ENCODE data around the gene PLEKHG2. TPM values are rescaled to one million over a fixed set of nuclear protein-coding genes. Genes with fewer than 3 reads are reported as not detected.

Gene PLEKHG2
- total RNA-seq, 1 donor from 2014 or later: 172 TPM

- peaks cover 23% of the 10 kb centered on the region for H3K4me1 Mint-ChIP-seq
- H3K27ac Mint-ChIP-seq: peak overlapping the region; percentile 56
- peak overlapping the region; percentile 100 for H3K4me3 Mint-ChIP-seq
- no peak for DNase-seq (ENCODE audit: low spot score in 2 of 2, unreplicated experiment in 2 of 2)
- no peak for TF ChIP-seq CTCF (IDR thresholded peaks at IDR 0.05; ENCODE audit: unreplicated experiment)
- H3K27me3 Mint-ChIP-seq (ENCODE audit: low read depth): no peaks in the 10 kb centered on the region
- no peaks in the 10 kb centered on the region for H3K9me3 Mint-ChIP-seq
- peaks cover 16% of the 10 kb centered on the region for H3K36me3 Mint-ChIP-seq
Observed at GRCh38 chr19:39434123-39435076, 21.9 kb downstream of the PLEKHG2 start.

DNA sequence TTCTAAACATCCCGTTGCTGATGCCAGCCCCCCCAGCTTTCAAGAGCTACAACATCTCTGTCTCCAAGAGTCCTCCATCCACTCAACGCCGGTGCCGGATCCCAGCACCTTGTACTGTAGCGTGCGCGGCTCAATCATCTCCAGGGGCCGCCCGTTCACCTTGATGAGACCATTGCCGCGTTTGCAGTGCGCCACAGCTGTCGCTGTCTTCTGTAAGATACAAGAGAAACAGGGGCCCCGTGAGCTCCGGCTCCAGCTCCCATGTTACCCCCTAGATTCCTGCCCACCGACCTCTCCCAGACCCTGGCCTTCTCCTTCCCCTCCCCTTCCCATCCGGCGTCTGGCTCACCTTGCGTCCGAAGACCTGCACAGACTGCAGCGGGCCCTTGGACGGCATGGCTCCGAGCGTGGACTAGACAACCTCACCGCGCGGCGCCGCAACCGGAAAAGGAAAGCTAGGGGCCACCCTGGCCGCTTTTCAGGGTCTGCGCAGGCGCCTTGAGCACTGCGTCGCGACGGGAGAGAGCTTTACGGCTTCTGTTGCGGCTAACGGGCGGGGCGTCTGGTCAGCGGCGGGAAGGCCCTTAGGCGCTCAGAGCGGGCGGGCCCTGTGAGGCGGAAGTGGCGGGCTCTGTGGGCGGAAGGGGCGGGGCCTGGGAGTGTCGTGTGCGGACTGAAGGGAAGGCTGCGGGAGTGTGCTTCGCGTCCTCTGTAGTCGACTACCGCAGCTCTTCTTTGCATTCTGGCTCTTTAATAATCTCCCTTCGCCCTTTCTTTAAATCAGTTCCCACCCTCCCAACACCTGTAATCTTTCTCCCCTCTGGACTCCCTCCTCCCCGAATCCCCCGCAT lies 23.3 kb downstream of the PLEKHG2 start, which contains the start of gene RPS16:
TSS of gene RPS16 (minus strand) at position 451 of the 851 bp plus-strand sequence. CDS start at position 397, 54 bp downstream.
- Mint-ChIP-seq H3K27me3 (ENCODE audit: low read depth) (no peaks in the 10 kb centered on the region), H3K4me1 (peaks cover 23% of the 10 kb centered on the region), H3K27ac (peak within 1 kb of the TSS; percentile 99), H3K4me3 (peak within 1 kb of the TSS; percentile 100), H3K9me3 (no peaks in the 10 kb centered on the region), H3K36me3 (peaks cover 16% of the 10 kb centered on the region)
- peak; percentile 98 to 99 for DNase-seq (ENCODE audit: low spot score in 2 of 2, unreplicated experiment in 2 of 2)
- no peak for TF ChIP-seq CTCF (IDR thresholded peaks at IDR 0.05; ENCODE audit: unreplicated experiment)

DNA sequence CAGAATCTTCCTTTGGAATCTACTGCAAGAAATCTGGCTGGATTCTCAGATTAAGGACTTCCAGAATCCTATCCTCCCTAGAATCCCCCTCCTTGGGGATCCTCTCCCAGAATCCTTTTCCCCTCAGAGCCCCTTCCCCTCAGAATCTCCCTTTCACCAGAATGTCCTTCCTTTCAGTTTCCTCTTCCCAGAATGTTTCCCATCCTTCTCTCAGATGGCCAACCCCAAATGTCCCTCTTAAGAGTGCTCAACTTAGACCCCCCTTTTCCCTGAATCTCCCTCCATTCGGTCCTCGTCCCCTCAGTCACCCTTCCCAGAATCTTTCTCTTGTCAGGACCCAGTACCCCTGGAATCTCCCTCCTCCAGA lies 23.9 kb downstream of the PLEKHG2 start:
- peak overlapping the region; percentile 100 for H3K4me3 Mint-ChIP-seq
- no peaks in the 10 kb centered on the region for H3K27me3 Mint-ChIP-seq (ENCODE audit: low read depth)
- H3K27ac Mint-ChIP-seq: peak overlapping the region; percentile 99
- no peaks in the 10 kb centered on the region for H3K9me3 Mint-ChIP-seq
- TF ChIP-seq CTCF (IDR thresholded peaks at IDR 0.05; ENCODE audit: unreplicated experiment): no peak
- DNase-seq (ENCODE audit: low spot score in 2 of 2, unreplicated experiment in 2 of 2): no peak
- H3K4me1 Mint-ChIP-seq: peaks cover 23% of the 10 kb centered on the region
- peaks cover 16% of the 10 kb centered on the region for H3K36me3 Mint-ChIP-seq

DNA sequence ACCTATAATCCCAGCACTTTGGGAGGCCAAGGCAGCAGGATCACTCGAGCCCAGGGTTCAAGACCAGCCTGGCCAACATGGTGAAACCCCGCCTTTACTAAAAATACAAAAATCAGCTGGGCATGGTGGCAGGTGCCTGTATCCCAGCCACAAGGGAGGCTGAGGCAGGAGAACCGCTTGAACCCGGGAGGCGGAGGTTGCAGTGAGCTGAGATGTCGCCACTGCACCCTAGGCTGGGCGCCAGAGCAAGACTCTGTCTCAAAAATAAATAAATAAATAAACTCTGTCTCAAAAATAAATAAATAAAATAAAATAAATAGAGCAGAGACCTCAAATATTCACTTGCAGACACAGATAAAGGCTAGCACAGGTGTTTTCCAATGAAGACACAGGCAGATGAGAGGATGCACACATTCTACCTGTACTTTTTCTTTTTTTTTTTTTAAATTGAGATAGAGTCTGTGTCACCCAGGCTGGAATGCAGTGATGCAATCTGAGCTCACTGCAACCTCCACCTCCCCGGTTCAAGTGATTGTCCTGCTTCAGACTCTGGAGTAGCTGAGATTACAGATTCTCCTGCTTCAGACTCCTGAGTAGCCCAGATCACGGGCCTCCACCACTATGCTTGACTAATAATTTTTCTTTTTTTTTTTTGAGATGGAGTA lies 25.9 kb downstream of the PLEKHG2 start:
- Mint-ChIP-seq H3K4me1 (peaks cover 23% of the 10 kb centered on the region), H3K36me3 (peaks cover 8% of the 10 kb centered on the region), H3K27ac (no peak overlapping the region), H3K4me3 (no peak overlapping the region), H3K9me3 (no peaks in the 10 kb centered on the region), H3K27me3 (ENCODE audit: low read depth) (no peaks in the 10 kb centered on the region)
- TF ChIP-seq CTCF (IDR thresholded peaks at IDR 0.05; ENCODE audit: unreplicated experiment): no peak
- DNase-seq (ENCODE audit: low spot score in 2 of 2, unreplicated experiment in 2 of 2): no peak

DNA sequence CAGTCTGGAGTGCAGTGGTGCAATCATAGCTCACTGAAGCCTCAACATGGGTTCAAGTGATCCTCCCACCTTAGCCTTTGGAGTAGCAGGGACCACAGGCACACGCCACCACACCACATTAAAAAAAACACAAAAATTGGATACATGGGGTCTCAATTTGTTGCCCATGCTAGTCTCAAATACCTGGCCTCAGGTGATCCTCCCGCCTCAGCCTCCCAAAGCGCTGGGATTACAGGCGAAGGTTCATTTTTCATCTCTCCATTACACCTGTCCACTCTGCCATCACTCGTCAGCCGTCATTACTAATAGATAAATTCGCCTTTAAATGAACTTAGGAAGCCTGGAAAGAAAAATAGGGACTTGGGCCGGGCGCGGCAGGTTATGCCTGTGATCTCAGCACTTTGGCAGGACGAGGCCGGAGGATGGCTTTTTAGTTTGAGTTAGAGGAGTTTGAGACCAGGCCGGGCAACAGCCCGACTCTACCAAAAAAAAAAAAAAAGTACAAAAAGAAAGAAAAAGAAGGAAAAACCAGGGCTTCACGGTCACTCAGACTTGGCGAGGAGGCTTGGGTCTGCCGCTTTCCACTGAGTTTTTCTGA lies 32.2 kb downstream of the PLEKHG2 start:
- H3K36me3 Mint-ChIP-seq: peaks cover 14% of the 10 kb centered on the region
- H3K27ac Mint-ChIP-seq: peak overlapping the region; percentile 97
- no peak for DNase-seq (ENCODE audit: low spot score in 2 of 2, unreplicated experiment in 2 of 2)
- peaks cover 26% of the 10 kb centered on the region for H3K4me1 Mint-ChIP-seq
- peak overlapping the region; percentile 92 for H3K4me3 Mint-ChIP-seq
- no peaks in the 10 kb centered on the region for H3K9me3 Mint-ChIP-seq
- H3K27me3 Mint-ChIP-seq (ENCODE audit: low read depth): no peaks in the 10 kb centered on the region
- no peak for TF ChIP-seq CTCF (IDR thresholded peaks at IDR 0.05; ENCODE audit: unreplicated experiment)
